Neuronal stem cell (in vitro differentiated cells): ENCODE measurements around the gene MYO1E.

ENCODE experiments used
- DNase-seq: peaks from one replicate; pipeline ENCODE4 v3.0.0-alpha.2; 2013; ENCODE audit warnings: low spot score
- H2AFZ ChIP-seq: one replicate; pipeline ENCODE4 v1.6.1; 2013; ENCODE audit warnings: mild to moderate bottlenecking, low read length, inconsistent platforms
- H2AK5ac ChIP-seq: 2 replicates; pipeline ENCODE4 v1.6.1; 2013; ENCODE audit warnings: low read depth, mild to moderate bottlenecking, inconsistent platforms, low read length, moderate library complexity, mixed read lengths
- H2BK120ac ChIP-seq: 2 replicates; pipeline ENCODE4 v1.6.1; 2013; ENCODE audit warnings: low read depth, mild to moderate bottlenecking, inconsistent platforms, low read length, moderate library complexity, mixed read lengths
- H2BK12ac ChIP-seq: one replicate; pipeline ENCODE4 v1.6.1; 2013; ENCODE audit warnings: low read length, inconsistent platforms
- H2BK15ac ChIP-seq: 2 replicates; pipeline ENCODE4 v1.6.1; 2013; ENCODE audit warnings: mild to moderate bottlenecking, low read length, inconsistent platforms, mixed read lengths
- H2BK5ac ChIP-seq: one replicate; pipeline ENCODE4 v1.6.1; 2013; ENCODE audit warnings: inconsistent platforms, mild to moderate bottlenecking, low read length, moderate library complexity
- H3K14ac ChIP-seq: one replicate; pipeline ENCODE4 v1.6.1; 2013; ENCODE audit warnings: low read length, inconsistent platforms
- H3K18ac ChIP-seq: 2 replicates; pipeline ENCODE4 v1.6.1; 2013; ENCODE audit warnings: low read length, inconsistent platforms
- H3K23ac ChIP-seq: 2 replicates; pipeline ENCODE4 v1.6.1; 2013; ENCODE audit warnings: low read depth, mild to moderate bottlenecking, mixed read lengths, low read length, inconsistent platforms; ENCODE audit not compliant: poor library complexity
- H3K27ac ChIP-seq: replicated peaks from 3 replicates; pipeline ENCODE4 v1.5.1; 2013; ENCODE audit warnings: low read length, inconsistent platforms
- H3K27me3 ChIP-seq, 3 experiments: 2 replicates each; pipeline ENCODE4 v1.6.1; 2013; ENCODE audit warnings: low read length in 3 of 3, mild to moderate bottlenecking in 2 of 3, inconsistent platforms in 1 of 3, low read depth in 1 of 3, mixed read lengths in 1 of 3, moderate library complexity in 1 of 3; ENCODE audit not compliant: control insufficient read depth in 3 of 3, insufficient read depth in 3 of 3
- H3K36me3 ChIP-seq, 2 donors: replicated peaks in 1 of 2; 2 replicates each; pipeline ENCODE4 v1.6.1; 2013; ENCODE audit warnings: low read length in 2 of 2; ENCODE audit not compliant: control insufficient read depth in 2 of 2, insufficient read depth in 2 of 2
- H3K4ac ChIP-seq: 2 replicates; pipeline ENCODE4 v1.6.1; 2013; ENCODE audit warnings: inconsistent platforms, mild to moderate bottlenecking, low read length, moderate library complexity
- H3K4me1 ChIP-seq, 2 donors: 1 replicate in 1 of 2; 2 replicates in 1 of 2; pipeline ENCODE4 v1.6.1; 2013; ENCODE audit warnings: low read length in 2 of 2, low read depth in 1 of 2; ENCODE audit not compliant: control insufficient read depth in 2 of 2, insufficient read depth in 1 of 2
- H3K4me2 ChIP-seq: one replicate; pipeline ENCODE4 v1.6.1; 2013; ENCODE audit warnings: mild to moderate bottlenecking, low read length, inconsistent platforms; ENCODE audit not compliant: insufficient read depth, poor library complexity, severe bottlenecking
- H3K4me3 ChIP-seq, 2 donors: 2 replicates each; pipeline ENCODE4 v1.5.1; 2013; ENCODE audit warnings: low read length in 2 of 2, mild to moderate bottlenecking in 2 of 2, inconsistent platforms in 1 of 2, moderate library complexity in 1 of 2
- H3K79me1 ChIP-seq: one replicate; pipeline ENCODE4 v1.6.1; 2013; ENCODE audit warnings: low read depth, mild to moderate bottlenecking, inconsistent platforms, low read length, moderate library complexity
- H3K9ac ChIP-seq: one replicate; pipeline ENCODE4 v1.6.1; 2013; ENCODE audit warnings: mild to moderate bottlenecking, low read depth, low read length, inconsistent platforms; ENCODE audit not compliant: poor library complexity
- H3K9me3 ChIP-seq, 2 donors: replicated peaks in 1 of 2; 2 replicates each; pipeline versions ENCODE3 to v1.6.1; 2013; ENCODE audit warnings: low read length in 2 of 2, mild to moderate bottlenecking in 2 of 2, inconsistent platforms in 1 of 2, low read depth in 1 of 2, mixed read lengths in 1 of 2, moderate library complexity in 1 of 2; ENCODE audit not compliant: control insufficient read depth in 2 of 2, insufficient read depth in 1 of 2
- H4K8ac ChIP-seq: one replicate; pipeline ENCODE4 v1.6.1; 2013; ENCODE audit warnings: low read depth, mild to moderate bottlenecking, inconsistent platforms, low read length, moderate library complexity
- H4K91ac ChIP-seq: one replicate; pipeline ENCODE4 v1.6.1; 2013; ENCODE audit warnings: low read length, low read depth, mild to moderate bottlenecking, inconsistent platforms; ENCODE audit not compliant: poor library complexity
- WGBS, 2 donors: extraction: QIAGEN DNeasy Blood & Tissue Kit; methylation state at CpG; one replicate each; pipeline ENCODE4 v1.1.7; 2013; ENCODE audit warnings: missing lambda C conversion rate in 2 of 2, mixed read lengths in 1 of 2; ENCODE audit not compliant: insufficient read length in 2 of 2, insufficient replicate concordance in 1 of 2; ENCODE audit errors: extremely low coverage in 2 of 2; 5-methylcytosine and 5-hydroxymethylcytosine counted together

MYO1E gene

GRCh38 chr15:59296181-59296617, 76.5 kb downstream of the MYO1E start:
- H2AK5ac ChIP-seq: no peak overlapping the region
- H2BK15ac ChIP-seq: no peak overlapping the region
- H2BK120ac ChIP-seq: no peak overlapping the region
- H3K4ac ChIP-seq: no peak overlapping the region
- DNase-seq: no peak
- H3K9ac ChIP-seq: no peak overlapping the region
- no peaks in the 10 kb centered on the region for H3K36me3 ChIP-seq
- H3K18ac ChIP-seq: no peak overlapping the region
- H3K27me3 ChIP-seq: no peaks in the 10 kb centered on the region
- peaks cover 17 to 20% of the 10 kb centered on the region in 2 donors for H3K4me1 ChIP-seq
- no peak overlapping the region for H3K14ac ChIP-seq
- H2AFZ ChIP-seq: peak overlapping the region; percentile 27
- no peak overlapping the region for H3K4me3 ChIP-seq
- no CpG with 5 or more reads among the region's 6 CpGs for WGBS, 2 donors
- H3K4me2 ChIP-seq: no peak overlapping the region
- no peak overlapping the region for H3K27ac ChIP-seq
- no peaks in the 10 kb centered on the region for H3K79me1 ChIP-seq
- H2BK5ac ChIP-seq: no peak overlapping the region
- H3K9me3 ChIP-seq: no peaks in the 10 kb centered on the region
- H3K23ac ChIP-seq: no peak overlapping the region
- no peak overlapping the region for H4K8ac ChIP-seq
- no peak overlapping the region for H4K91ac ChIP-seq
- H2BK12ac ChIP-seq: no peak overlapping the region

- Histone ChIP-seq H2BK5ac (no peak overlapping the region), H2BK120ac (no peak overlapping the region), H4K91ac (no peak overlapping the region), H3K9ac (no peak overlapping the region), H4K8ac (no peak overlapping the region), H3K4me3 (no peak overlapping the region), H3K9me3 (no peaks in the 10 kb centered on the region), H3K36me3 (no peaks in the 10 kb centered on the region), H2AFZ (no peak overlapping the region), H2BK12ac (no peak overlapping the region), H2AK5ac (no peak overlapping the region), H3K23ac (no peak overlapping the region), H3K18ac (no peak overlapping the region), H3K27me3 (no peaks in the 10 kb centered on the region), H3K79me1 (no peaks in the 10 kb centered on the region), H3K4me2 (no peak overlapping the region), H2BK15ac (no peak overlapping the region), H3K4ac (no peak overlapping the region), H3K27ac (no peak overlapping the region), H3K14ac (no peak overlapping the region), H3K4me1 (peaks cover 24 to 25% of the 10 kb centered on the region in 2 donors)
- no CpG with 5 or more reads among the region's 17 CpGs for WGBS, 2 donors
- DNase-seq: no peak
Observed at GRCh38 chr15:59295261-59296001, 77.2 kb downstream of the MYO1E start.

GRCh38 chr15:59294574-59295260, 78.0 kb downstream of the MYO1E start:
- DNase-seq: no peak
- no peak overlapping the region for H3K18ac ChIP-seq
- no peak overlapping the region for H3K4ac ChIP-seq
- H3K9me3 ChIP-seq: no peaks in the 10 kb centered on the region
- H2AFZ ChIP-seq: no peak overlapping the region
- H3K27me3 ChIP-seq: no peaks in the 10 kb centered on the region
- no peaks in the 10 kb centered on the region for H3K36me3 ChIP-seq
- no peak overlapping the region for H2BK120ac ChIP-seq
- no peak overlapping the region for H3K14ac ChIP-seq
- no peak overlapping the region for H2AK5ac ChIP-seq
- no peak overlapping the region for H3K4me2 ChIP-seq
- H3K9ac ChIP-seq: no peak overlapping the region
- H3K4me3 ChIP-seq: no peak overlapping the region
- H3K27ac ChIP-seq: no peak overlapping the region
- no peak overlapping the region for H4K8ac ChIP-seq
- no peak overlapping the region for H2BK12ac ChIP-seq
- no peak overlapping the region for H3K23ac ChIP-seq
- H2BK5ac ChIP-seq: no peak overlapping the region
- no peak overlapping the region for H4K91ac ChIP-seq
- no CpG with 5 or more reads among the region's 3 CpGs for WGBS, 2 donors
- peaks cover 26 to 31% of the 10 kb centered on the region in 2 donors for H3K4me1 ChIP-seq
- H3K79me1 ChIP-seq: no peaks in the 10 kb centered on the region
- H2BK15ac ChIP-seq: peak overlapping the region; percentile 9

- H2BK5ac ChIP-seq: no peak overlapping the region
- H2AFZ ChIP-seq: peak overlapping the region; percentile 51
- H3K27me3 ChIP-seq: no peaks in the 10 kb centered on the region
- H3K4me2 ChIP-seq: no peak overlapping the region
- DNase-seq: peak; percentile 50
- no peak overlapping the region for H3K14ac ChIP-seq
- no peak overlapping the region for H4K91ac ChIP-seq
- H3K4me1 ChIP-seq: peaks cover 26 to 34% of the 10 kb centered on the region in 2 donors
- H3K23ac ChIP-seq: no peak overlapping the region
- H2BK120ac ChIP-seq: no peak overlapping the region
- H3K4me3 ChIP-seq: peak overlapping the region in 1 of 2 donors; percentile 14
- H3K9ac ChIP-seq: no peak overlapping the region
- H2BK15ac ChIP-seq: no peak overlapping the region
- no peaks in the 10 kb centered on the region for H3K79me1 ChIP-seq
- no peaks in the 10 kb centered on the region for H3K36me3 ChIP-seq
- H2AK5ac ChIP-seq: no peak overlapping the region
- no peak overlapping the region for H4K8ac ChIP-seq
- H2BK12ac ChIP-seq: no peak overlapping the region
- H3K9me3 ChIP-seq: no peaks in the 10 kb centered on the region
- no peak overlapping the region for H3K4ac ChIP-seq
- H3K18ac ChIP-seq: no peak overlapping the region
- peak overlapping the region; percentile 66 for H3K27ac ChIP-seq
- WGBS, 2 donors: no CpG with 5 or more reads among the region's 8 CpGs
Observed at GRCh38 chr15:59292442-59293151, 80.1 kb downstream of the MYO1E start.
